GM12892 (cell line): ENCODE results near the gene SPECC1L.

Source experiments
- POLR2A ChIP-seq: IDR thresholded peaks from 2 replicates; pipeline ENCODE4 v1.6.1; 2011; ENCODE audit warnings: low read depth, low read length, control low read depth
- POLR2AphosphoS5 ChIP-seq: IDR thresholded peaks from 2 replicates; pipeline ENCODE4 v1.6.1; 2011; ENCODE audit warnings: low read depth, low read length, control low read depth
- TAF1 ChIP-seq: IDR thresholded peaks from 2 replicates; pipeline ENCODE4 v1.6.1; 2011; ENCODE audit warnings: low read depth, mild to moderate bottlenecking, control low read depth, low read length, borderline replicate concordance

DNA sequence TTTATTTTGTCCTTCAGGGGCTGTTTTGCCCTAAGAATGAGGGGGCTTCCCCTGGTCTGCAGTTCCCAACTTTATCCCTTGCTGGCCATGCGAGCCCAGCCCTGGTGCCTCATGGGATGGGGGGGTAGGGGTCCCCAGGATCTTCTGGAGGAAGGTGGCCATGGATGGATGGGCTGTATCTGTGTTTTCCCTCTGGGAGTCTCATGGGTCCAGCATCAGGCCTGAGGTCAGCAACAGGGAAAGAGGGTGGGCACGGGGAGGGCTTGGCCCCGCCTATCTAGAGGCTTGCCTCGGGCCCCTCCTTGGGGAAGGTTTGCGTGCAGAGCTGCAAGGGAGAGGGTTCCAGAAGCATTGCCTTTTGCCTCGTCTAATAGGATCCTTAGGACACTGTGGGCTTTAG lies 146.0 kb downstream of the SPECC1L start:
- TF ChIP-seq POLR2A (no peak), TAF1 (no peak), POLR2AphosphoS5 (no peak)
